Measurements from ENCODE around the gene APBA2.

- TF ChIP-seq POLR2A (IDR thresholded peaks at IDR 0.05; ENCODE audit: low read depth, low read length) (no peak), CTCF (conservative IDR thresholded peaks at IDR 0.05; ENCODE audit: low read depth, low read length) (no peak), RFX5 (IDR thresholded peaks at IDR 0.05; ENCODE audit: low read depth, low read length) (no peak), RAD21 (IDR thresholded peaks at IDR 0.05; ENCODE audit: low read length) (no peak), CEBPB (IDR thresholded peaks at IDR 0.05; ENCODE audit: low read depth, low read length) (no peak), ELK1 (IDR thresholded peaks at IDR 0.05; ENCODE audit: borderline replicate concordance, low read depth, low read length) (no peak), BHLHE40 (IDR thresholded peaks at IDR 0.05; ENCODE audit: low read depth, low read length) (no peak), CHD1 (IDR thresholded peaks at IDR 0.05; ENCODE audit: low read depth, low read length) (no peak), FOS (IDR thresholded peaks at IDR 0.05; ENCODE audit: low read depth, low read length) (no peak), MXI1 (IDR thresholded peaks at IDR 0.05; ENCODE audit: borderline replicate concordance, low read depth, low read length) (no peak), MAFK (IDR thresholded peaks at IDR 0.05; ENCODE audit: low read depth, low read length) (no peak)
Observed at GRCh38 chr15:29018995-29019976, 133.5 kb downstream of the APBA2 start.
